CD14-positive monocyte (primary cell): Measurements from ENCODE around the gene KCNQ1. TPM values are rescaled to one million over a fixed set of nuclear protein-coding genes. Genes with fewer than 3 reads are reported as not detected.

Source experiments
- DNase-seq, 3 donors: peaks; one replicate each; pipeline ENCODE4 v3.0.0-alpha.2; 2011 to 2022
- H2AFZ ChIP-seq: 2 replicates; pipeline ENCODE4 v1.6.0; 2012; ENCODE audit warnings: mild to moderate bottlenecking, low read depth, low read length, inconsistent platforms; ENCODE audit not compliant: insufficient read depth, poor library complexity, severe bottlenecking
- H3K27ac ChIP-seq, 2 donors: 1 replicate in 1 of 2; 2 replicates in 1 of 2; pipeline ENCODE4 v1.5.1; 2012 to 2013; ENCODE audit warnings: low read length in 2 of 2, control low read depth in 1 of 2, inconsistent platforms in 1 of 2, low read depth in 1 of 2, mild to moderate bottlenecking in 1 of 2
- H3K27me3 ChIP-seq, 2 donors: one replicate each; pipeline versions ENCODE4 v1.6.0 to v1.6.1; 2011 to 2013; ENCODE audit warnings: low read length in 2 of 2; ENCODE audit not compliant: control insufficient read depth in 2 of 2, insufficient read depth in 2 of 2
- H3K36me3 ChIP-seq, 2 donors: replicated peaks in 1 of 2; 1 replicate in 1 of 2; 2 replicates in 1 of 2; pipeline versions ENCODE4 v1.5.1 to v1.6.1; 2012 to 2013; ENCODE audit warnings: low read length in 2 of 2, control low read depth in 1 of 2, inconsistent platforms in 1 of 2, mild to moderate bottlenecking in 1 of 2; ENCODE audit not compliant: insufficient read depth in 2 of 2, control insufficient read depth in 1 of 2
- H3K4me1 ChIP-seq, 2 donors: 1 replicate in 1 of 2; 2 replicates in 1 of 2; pipeline versions ENCODE4 v1.5.1 to v1.6.1; 2012 to 2013; ENCODE audit warnings: low read length in 2 of 2, control low read depth in 1 of 2, inconsistent platforms in 1 of 2, mild to moderate bottlenecking in 1 of 2, moderate library complexity in 1 of 2; ENCODE audit not compliant: insufficient read depth in 2 of 2, control insufficient read depth in 1 of 2
- H3K4me2 ChIP-seq: replicated peaks from 2 replicates; pipeline ENCODE3; 2012; ENCODE audit warnings: low read length, moderate library complexity, mild to moderate bottlenecking; ENCODE audit not compliant: poor library complexity, severe bottlenecking; ENCODE audit errors: extremely low read depth
- H3K4me3 ChIP-seq, 3 experiments: fragments of 200-600 bp in 1 of 3; sonication (generic) in 1 of 3; replicated peaks in 1 of 3; 1 replicate in 2 of 3; 2 replicates in 1 of 3; pipeline ENCODE4 v1.5.1; 2011 to 2013; ENCODE audit warnings: low read length in 3 of 3, mild to moderate bottlenecking in 3 of 3, control low read depth in 2 of 3, low read depth in 2 of 3, inconsistent platforms in 1 of 3, moderate library complexity in 1 of 3
- H3K79me2 ChIP-seq: 2 replicates; pipeline ENCODE4 v1.6.0; 2012; ENCODE audit warnings: mild to moderate bottlenecking, control low read depth, inconsistent platforms, low read length, moderate library complexity; ENCODE audit not compliant: insufficient read depth
- H3K9ac ChIP-seq: 2 replicates; pipeline ENCODE4 v1.6.0; 2017; ENCODE audit warnings: low read length, mild to moderate bottlenecking; ENCODE audit not compliant: insufficient read depth, poor library complexity, severe bottlenecking
- H3K9me3 ChIP-seq, 2 donors: replicated peaks in 1 of 2; 1 replicate in 1 of 2; 2 replicates in 1 of 2; pipeline versions ENCODE4 v1.5.1 to v1.6.1; 2012 to 2013; ENCODE audit warnings: low read length in 2 of 2, control low read depth in 1 of 2; ENCODE audit not compliant: control insufficient read depth in 1 of 2, insufficient read depth in 1 of 2
- H4K20me1 ChIP-seq: 2 replicates; pipeline ENCODE4 v1.6.0; 2012; ENCODE audit warnings: mild to moderate bottlenecking, low read length, control low read depth, moderate library complexity; ENCODE audit not compliant: insufficient read depth
- H3K27ac Mint-ChIP-seq, 7 donors: one replicate each; pipeline ENCODE4 v1.8.0; 2020; ENCODE audit warnings: mild to moderate bottlenecking in 7 of 7, mixed read lengths in 7 of 7, moderate library complexity in 6 of 7, inconsistent platforms in 2 of 7
- H3K27me3 Mint-ChIP-seq, 3 donors: one replicate each; pipeline ENCODE4 v1.8.0; 2021 to 2022; ENCODE audit warnings: low read depth in 3 of 3, mild to moderate bottlenecking in 3 of 3, mixed read lengths in 3 of 3, moderate library complexity in 3 of 3, inconsistent platforms in 1 of 3
- H3K36me3 Mint-ChIP-seq, 2 donors: one replicate each; pipeline ENCODE4 v1.8.0; 2020; ENCODE audit warnings: mixed read lengths in 2 of 2, inconsistent platforms in 1 of 2, mild to moderate bottlenecking in 1 of 2
- H3K4me1 Mint-ChIP-seq: one replicate; pipeline ENCODE4 v1.8.0; 2020; ENCODE audit warnings: mild to moderate bottlenecking, mixed read lengths
- H3K4me3 Mint-ChIP-seq, 2 donors: one replicate each; pipeline ENCODE4 v1.8.0; 2020; ENCODE audit warnings: mild to moderate bottlenecking in 2 of 2, mixed read lengths in 2 of 2, moderate library complexity in 1 of 2
- H3K9me3 Mint-ChIP-seq, 7 donors: one replicate each; pipeline ENCODE4 v1.8.0; 2020 to 2022; ENCODE audit warnings: mixed read lengths in 7 of 7, mild to moderate bottlenecking in 6 of 7, moderate library complexity in 6 of 7, inconsistent platforms in 2 of 7
- WGBS: methylation state at CpG from one replicate; pipeline ENCODE4 v1.1.5; 2013; ENCODE audit warnings: missing lambda C conversion rate; ENCODE audit not compliant: insufficient coverage; 5-methylcytosine and 5-hydroxymethylcytosine counted together
- intact Hi-C, 2 donors: fragments of 100-400 bp; cut with micrococcal nuclease; formaldehyde crosslinking; loops; one replicate each; pipeline versions ENCODE4 v1.15.0 to v1.15.1; 2023
- polyA plus RNA-seq, 3 donors: library from polyadenylated mRNA; depleted of rRNA in 1 of 3; unstranded in 2 of 3; stranded (reverse) in 1 of 3; fragments of 300-500 nt in 2 of 3; fragments of >200 nt in 1 of 3; fragmentation: Illumina TruSeq in 2 of 3; gene quantifications; 1 replicate in 2 of 3; 2 replicates in 1 of 3; pipeline ENCODE4 v1.2.3, GENCODE V29; 2012 to 2021
- TF ChIP-seq, protein P1 (sequence below): fragments of 200-600 bp; IDR thresholded peaks from one replicate; pipeline ENCODE4 v1.8.0; 2022; ENCODE audit warnings: antibody characterized with exemption, mild to moderate bottlenecking

The KCNQ1 gene
- polyA plus RNA-seq, 3 donors = 14.9 to 31.8 (median 21.6) TPM

DNA sequence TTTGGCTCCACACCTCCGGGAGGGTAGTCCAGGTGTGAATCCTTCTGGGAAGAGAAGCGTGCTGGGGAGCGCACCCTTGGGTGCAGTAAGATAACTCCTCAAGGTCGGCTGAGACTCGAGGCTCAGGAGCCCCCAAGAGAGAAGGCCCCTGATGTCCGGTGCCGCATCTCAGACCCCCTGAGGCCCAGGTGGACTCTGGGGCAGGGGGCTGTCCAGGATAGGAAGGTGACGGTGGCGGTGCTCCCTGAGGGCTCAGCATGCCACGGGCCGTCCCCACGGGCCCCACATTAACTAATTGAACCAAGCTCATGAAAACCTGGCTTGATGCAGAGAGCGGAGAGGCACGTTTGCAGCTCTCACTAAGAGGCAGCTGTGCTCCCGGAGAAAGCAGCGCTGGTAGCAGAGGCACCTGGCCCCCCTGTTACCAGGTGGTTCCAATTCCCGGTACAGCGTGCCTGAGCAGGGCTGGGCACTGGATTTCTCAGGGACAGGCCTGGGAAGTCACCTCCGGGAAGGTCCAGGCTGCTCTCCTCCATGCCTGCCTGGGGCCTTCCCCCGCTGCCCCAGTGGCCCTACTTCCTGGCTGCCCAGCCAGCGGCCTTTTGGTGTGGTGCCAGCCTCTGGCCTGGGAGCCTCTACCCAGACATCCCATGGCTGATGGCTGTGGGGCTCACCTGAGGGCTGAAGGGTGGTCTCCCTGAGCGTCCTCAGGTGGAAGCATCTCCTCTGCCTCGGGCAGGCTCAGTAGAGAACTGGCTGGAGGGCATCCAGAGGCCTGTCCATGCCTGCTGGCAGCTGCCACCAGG is 1.1 kb downstream of the KCNQ1 start:
- DNase-seq = no peak
- Histone ChIP-seq H3K4me3 (peak overlapping the region; percentile 74 to 88 (median 82)), H3K9me3 (no peaks in the 10 kb centered on the region), H3K36me3 (peaks cover 9 to 17% of the 10 kb centered on the region in 2 donors), H3K27ac (peak overlapping the region; percentile 80 to 88), H3K79me2 (peaks cover 60% of the 10 kb centered on the region), H3K4me1 (peaks cover 42 to 49% of the 10 kb centered on the region in 2 donors), H3K9ac (peak overlapping the region; percentile 63), H4K20me1 (peaks cover 61% of the 10 kb centered on the region), H3K4me2 (peak overlapping the region; percentile 87), H2AFZ (peak overlapping the region; percentile 87), H3K27me3 (peaks cover 0 to 19% of the 10 kb centered on the region in 2 donors)
- Mint-ChIP-seq H3K4me1 (peaks cover 37% of the 10 kb centered on the region), H3K36me3 (peaks cover 14 to 25% of the 10 kb centered on the region in 2 donors), H3K27ac (peak overlapping the region in 3 of 7 donors; percentile 74 to 86 (median 86)), H3K4me3 (peak overlapping the region; percentile 93 to 98), H3K27me3 (peaks cover 13 to 20% (median 16%) of the 10 kb centered on the region in 3 donors), H3K9me3 (peaks cover 0 to 3% (median 0%) of the 10 kb centered on the region in 7 donors)
- intact Hi-C loops = loop anchor here in 1 of 2 donors (5.0 kb wide), 1 partner anchor 36 kb away; no protein-coding TSS in a partner anchor
- TF ChIP-seq, protein P1, sequence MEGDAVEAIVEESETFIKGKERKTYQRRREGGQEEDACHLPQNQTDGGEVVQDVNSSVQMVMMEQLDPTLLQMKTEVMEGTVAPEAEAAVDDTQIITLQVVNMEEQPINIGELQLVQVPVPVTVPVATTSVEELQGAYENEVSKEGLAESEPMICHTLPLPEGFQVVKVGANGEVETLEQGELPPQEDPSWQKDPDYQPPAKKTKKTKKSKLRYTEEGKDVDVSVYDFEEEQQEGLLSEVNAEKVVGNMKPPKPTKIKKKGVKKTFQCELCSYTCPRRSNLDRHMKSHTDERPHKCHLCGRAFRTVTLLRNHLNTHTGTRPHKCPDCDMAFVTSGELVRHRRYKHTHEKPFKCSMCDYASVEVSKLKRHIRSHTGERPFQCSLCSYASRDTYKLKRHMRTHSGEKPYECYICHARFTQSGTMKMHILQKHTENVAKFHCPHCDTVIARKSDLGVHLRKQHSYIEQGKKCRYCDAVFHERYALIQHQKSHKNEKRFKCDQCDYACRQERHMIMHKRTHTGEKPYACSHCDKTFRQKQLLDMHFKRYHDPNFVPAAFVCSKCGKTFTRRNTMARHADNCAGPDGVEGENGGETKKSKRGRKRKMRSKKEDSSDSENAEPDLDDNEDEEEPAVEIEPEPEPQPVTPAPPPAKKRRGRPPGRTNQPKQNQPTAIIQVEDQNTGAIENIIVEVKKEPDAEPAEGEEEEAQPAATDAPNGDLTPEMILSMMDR = no peak
- WGBS = 71% methylated on average over 23 of the region's 23 CpGs

DNA sequence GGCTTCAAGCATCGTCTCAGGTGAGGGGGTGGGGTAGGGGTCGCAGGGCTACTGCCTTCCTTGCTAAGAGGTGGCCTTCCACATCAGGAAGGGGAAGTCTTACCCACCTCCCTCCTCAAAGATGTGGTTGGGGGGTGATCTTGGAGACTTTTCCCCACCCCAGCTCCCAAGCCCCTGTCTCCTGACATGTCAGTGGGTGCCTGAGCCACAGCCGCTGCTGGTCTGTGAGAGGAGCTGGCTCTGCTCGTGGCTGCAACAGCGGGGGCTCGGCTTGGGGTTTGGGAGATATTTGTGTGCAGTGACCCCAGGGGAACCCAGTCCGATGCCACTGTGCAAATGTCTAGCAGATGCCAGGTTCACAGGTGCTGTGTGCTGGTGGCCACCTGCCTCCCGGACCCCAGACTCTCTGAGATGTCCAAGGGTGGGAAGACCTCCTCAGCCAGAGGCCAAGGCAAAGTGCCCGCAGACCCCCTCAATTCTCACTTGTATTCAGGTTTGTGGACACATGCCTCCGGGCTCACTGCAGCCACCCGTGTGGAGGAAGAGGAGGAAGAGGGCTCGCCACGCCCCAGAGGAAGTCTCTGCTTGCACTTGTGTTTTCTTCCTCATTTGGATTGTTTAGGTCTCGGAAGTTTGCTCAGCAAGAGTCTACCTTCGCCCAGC is 1.9 kb downstream of the KCNQ1 start:
- peak overlapping the region; percentile 87 for H3K4me2 ChIP-seq
- WGBS = 35% methylated on average over 11 of the region's 15 CpGs
- intact Hi-C loops = loop anchor here in 1 of 2 donors (5.0 kb wide), 1 partner anchor 36 kb away; no protein-coding TSS in a partner anchor
- Mint-ChIP-seq H3K27ac (peak overlapping the region; percentile 83 to 96 (median 91)), H3K36me3 (peaks cover 16 to 33% of the 10 kb centered on the region in 2 donors), H3K27me3 (peaks cover 13 to 19% (median 15%) of the 10 kb centered on the region in 3 donors), H3K4me1 (peaks cover 35% of the 10 kb centered on the region), H3K4me3 (peak overlapping the region; percentile 93 to 98), H3K9me3 (peaks cover 0 to 3% (median 0%) of the 10 kb centered on the region in 7 donors)
- no peaks in the 10 kb centered on the region for H3K9me3 ChIP-seq
- peak; percentile 54 to 78 (median 68) for DNase-seq
- peaks cover 12 to 23% of the 10 kb centered on the region in 2 donors for H3K36me3 ChIP-seq
- H3K27ac ChIP-seq = peak overlapping the region; percentile 80 to 88
- H3K9ac ChIP-seq = peak overlapping the region; percentile 63
- peaks cover 39 to 45% of the 10 kb centered on the region in 2 donors for H3K4me1 ChIP-seq
- H3K79me2 ChIP-seq = peaks cover 67% of the 10 kb centered on the region
- peak overlapping the region; percentile 74 to 88 (median 82) for H3K4me3 ChIP-seq
- H2AFZ ChIP-seq = peak overlapping the region; percentile 53
- peaks cover 0 to 19% of the 10 kb centered on the region in 2 donors for H3K27me3 ChIP-seq
- H4K20me1 ChIP-seq = peaks cover 69% of the 10 kb centered on the region
- TF ChIP-seq, protein P1 = no peak
